ENCODE measurements around the gene DHRS3. TPM values are rescaled to one million over a fixed set of nuclear protein-coding genes. Genes with fewer than 3 reads are reported as not detected.

The DHRS3 gene
- polyA plus RNA-seq, 1 donor (not counting 4 experiments of a cell fraction or from before 2014, with no cell fraction given) = 10.7 TPM

- Histone ChIP-seq H3K9me3 (ENCODE audit: control insufficient read depth, low read depth, low read length) (no peaks in the 10 kb centered on the region), H3K36me3 (ENCODE audit: control insufficient read depth in 2 of 2, extremely low read depth in 1 of 2, insufficient read depth in 2 of 2, low read length in 2 of 2) (peaks cover 0 to 3% of the 10 kb centered on the region in 2 experiments), H3K27ac (ENCODE audit: control insufficient read depth, insufficient read depth, low read length) (no peak overlapping the region), H4K20me1 (ENCODE audit: control insufficient read depth, extremely low read depth, insufficient read depth, low read length) (no peaks in the 10 kb centered on the region), H3K4me1 (ENCODE audit: control insufficient read depth, extremely low read depth, insufficient read depth, low read length) (no peaks in the 10 kb centered on the region), H3K4me3 (ENCODE audit: control insufficient read depth in 2 of 3, extremely low read depth in 1 of 3, insufficient read depth in 2 of 3, low read depth in 1 of 3, low read length in 3 of 3) (no peak overlapping the region), H3K4me2 (ENCODE audit: control insufficient read depth, extremely low read depth, insufficient read depth, low read depth, low read length) (no peak overlapping the region), H2AFZ (ENCODE audit: control insufficient read depth, low read length) (no peak overlapping the region), H3K9ac (ENCODE audit: control insufficient read depth, extremely low read depth, insufficient read depth, low read length) (no peak overlapping the region), H3K9me1 (ENCODE audit: control insufficient read depth, extremely low read depth, insufficient read depth, low read length) (no peaks in the 10 kb centered on the region), H3K79me2 (ENCODE audit: control insufficient read depth, insufficient read depth, low read length) (no peaks in the 10 kb centered on the region), H3K27me3 (ENCODE audit: control insufficient read depth, extremely low read depth, insufficient read depth, low read length) (no peaks in the 10 kb centered on the region)
- dilution Hi-C loops (cut with MboI; ENCODE audit: extremely low pct_ligation_motif_present, low sequenced_read_pairs) = no loop called here
- no peak for FAIRE-seq
- DNase-seq (ENCODE audit: low read depth, low spot score) = no peak
- TF ChIP-seq EZH2 (IDR thresholded peaks at IDR 0.05; ENCODE audit: low read length) (no peak), CTCF (optimal IDR thresholded peaks at IDR 0.05 in 1 of 3, IDR thresholded peaks at IDR 0.05 in 1 of 3, conservative IDR thresholded peaks at IDR 0.05 in 1 of 3; ENCODE audit: extremely low read depth in 1 of 3, insufficient read depth in 2 of 3, low read length in 3 of 3) (no peak)
Measured at GRCh38 chr1:12588695-12589094, 29.3 kb downstream of the DHRS3 start.

GRCh38 chr1:12587981-12588640 lies 29.9 kb downstream of the DHRS3 start:
- TF ChIP-seq CTCF (optimal IDR thresholded peaks at IDR 0.05 in 1 of 3, IDR thresholded peaks at IDR 0.05 in 1 of 3, conservative IDR thresholded peaks at IDR 0.05 in 1 of 3; ENCODE audit: extremely low read depth in 1 of 3, insufficient read depth in 2 of 3, low read length in 3 of 3) = no peak
- TF ChIP-seq EZH2 (IDR thresholded peaks at IDR 0.05; ENCODE audit: low read length) = no peak
- Histone ChIP-seq H3K79me2 (ENCODE audit: control insufficient read depth, insufficient read depth, low read length) (no peaks in the 10 kb centered on the region), H3K4me1 (ENCODE audit: control insufficient read depth, extremely low read depth, insufficient read depth, low read length) (no peaks in the 10 kb centered on the region), H3K4me2 (ENCODE audit: control insufficient read depth, extremely low read depth, insufficient read depth, low read depth, low read length) (no peak overlapping the region), H3K36me3 (ENCODE audit: control insufficient read depth in 2 of 2, extremely low read depth in 1 of 2, insufficient read depth in 2 of 2, low read length in 2 of 2) (peaks cover 0 to 3% of the 10 kb centered on the region in 2 experiments), H3K27ac (ENCODE audit: control insufficient read depth, insufficient read depth, low read length) (no peak overlapping the region), H3K4me3 (ENCODE audit: control insufficient read depth in 2 of 3, extremely low read depth in 1 of 3, insufficient read depth in 2 of 3, low read depth in 1 of 3, low read length in 3 of 3) (no peak overlapping the region), H3K9me1 (ENCODE audit: control insufficient read depth, extremely low read depth, insufficient read depth, low read length) (no peaks in the 10 kb centered on the region), H4K20me1 (ENCODE audit: control insufficient read depth, extremely low read depth, insufficient read depth, low read length) (no peaks in the 10 kb centered on the region), H3K9me3 (ENCODE audit: control insufficient read depth, low read depth, low read length) (no peaks in the 10 kb centered on the region), H3K27me3 (ENCODE audit: control insufficient read depth, extremely low read depth, insufficient read depth, low read length) (no peaks in the 10 kb centered on the region), H3K9ac (ENCODE audit: control insufficient read depth, extremely low read depth, insufficient read depth, low read length) (no peak overlapping the region), H2AFZ (ENCODE audit: control insufficient read depth, low read length) (no peak overlapping the region)
- no peak for DNase-seq (ENCODE audit: low read depth, low spot score)
- FAIRE-seq = no peak
- dilution Hi-C loops (cut with MboI; ENCODE audit: extremely low pct_ligation_motif_present, low sequenced_read_pairs) = no loop called here

Measured in keratinocyte (primary cell).